ENCODE results near the gene KRTAP1-3. TPM values are rescaled to one million over a fixed set of nuclear protein-coding genes. Genes with fewer than 3 reads are reported as not detected.

The KRTAP1-3 gene
- total and polyA plus RNA-seq, 2 of the 4 experiments (the other 2 are of a cell fraction), result not detected

DNA sequence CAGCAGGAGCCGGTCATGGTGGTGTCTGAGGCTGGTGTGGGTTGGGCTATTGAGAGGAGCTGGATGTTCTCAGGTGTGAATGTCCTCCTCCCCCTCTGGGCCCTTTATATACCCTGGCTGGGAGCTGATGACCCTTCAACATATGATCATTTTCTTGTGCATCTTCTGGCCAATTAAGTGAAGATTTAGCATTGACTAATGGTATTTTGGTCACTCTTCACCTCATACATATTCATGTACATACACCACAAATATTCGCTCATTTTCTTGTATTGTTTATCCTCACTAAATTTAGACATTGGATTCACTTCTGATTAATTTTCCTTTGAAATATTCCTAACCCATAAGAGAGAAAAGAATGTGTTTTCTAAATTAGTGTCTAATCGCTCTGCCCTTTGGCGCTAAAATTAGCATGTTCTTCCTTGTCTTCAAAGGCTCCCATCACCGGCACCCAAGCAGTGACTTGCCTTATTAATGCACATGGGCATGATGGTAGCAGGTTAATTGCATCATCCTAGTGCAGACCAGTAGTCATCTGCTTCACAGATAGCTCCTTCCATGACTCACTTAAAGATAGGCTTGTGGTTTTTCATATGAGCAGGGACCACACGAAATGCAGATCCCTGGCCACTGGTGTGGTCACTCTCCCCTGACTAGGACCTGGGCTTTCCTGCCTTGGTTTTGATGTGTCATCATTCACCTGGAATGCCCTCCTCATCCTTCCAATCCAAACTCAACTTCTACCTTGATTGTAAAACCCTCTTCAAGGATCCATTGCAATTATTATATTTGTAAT is 31.4 kb upstream of the KRTAP1-3 start, which contains the start of gene KRTAP2-4:
Gene KRTAP2-4 (minus strand): TSS at position 51 of the 796 bp plus-strand sequence. CDS start 34 bp downstream, at position 17.
- Histone ChIP-seq H2AFZ (replicated peaks; ENCODE audit: low read length, poor library complexity) (no peak within 1 kb of the TSS), H3K4me1 (ENCODE audit: control insufficient read depth, insufficient read depth, low read length) (peaks cover 11% of the 10 kb centered on the region; the same call in 1 of the 2 replicates), H3K9me1 (ENCODE audit: insufficient read depth, low read length) (peaks cover 7% of the 10 kb centered on the region), H3K14ac (replicated peaks; ENCODE audit: low read depth, low read length) (peak within 1 kb of the TSS; percentile 89), H3K56ac (ENCODE audit: extremely low read depth, insufficient read depth, low read length) (peak within 1 kb of the TSS; percentile 31), H3K4me2 (ENCODE audit: low read depth, low read length) (no peak within 1 kb of the TSS), H3K4me3 (ENCODE audit: insufficient read depth, low read depth, low read length) (no peak within 1 kb of the TSS), H3K9ac (ENCODE audit: low read depth, low read length) (no peak within 1 kb of the TSS), H3K27ac (ENCODE audit: insufficient read depth, low read length) (peak within 1 kb of the TSS; percentile 21; the same call in 1 of the 2 replicates), H4K5ac (ENCODE audit: low read depth, low read length) (peak within 1 kb of the TSS; percentile 91; the same call in 1 of the 2 replicates), H3K4ac (ENCODE audit: low read depth, low read length) (peak within 1 kb of the TSS; percentile 95), H2BK15ac (ENCODE audit: low read depth, low read length) (peak within 1 kb of the TSS; percentile 95), H3K27me3 (ENCODE audit: control insufficient read depth, insufficient read depth, low read length) (no peaks in the 10 kb centered on the region), H2AK9ac (replicated peaks; ENCODE audit: low read depth, low read length, poor library complexity) (no peak within 1 kb of the TSS), H2BK5ac (ENCODE audit: low read depth, low read length, poor library complexity, severe bottlenecking) (peak within 1 kb of the TSS; percentile 94), H4K91ac (ENCODE audit: insufficient read depth, low read depth, low read length) (peak within 1 kb of the TSS; percentile 90), H3K23ac (ENCODE audit: low read depth, low read length) (peak within 1 kb of the TSS; percentile 80), H3K79me1 (ENCODE audit: low read depth in 1 of 2, low read length in 2 of 2) (no peaks in the 10 kb centered on the region), H2AK5ac (ENCODE audit: low read depth, low read length) (peak within 1 kb of the TSS; percentile 91), H4K8ac (ENCODE audit: low read depth in 2 of 2, low read length in 2 of 2) (peak within 1 kb of the TSS; percentile 33 to 91; a peak in 3 of 4 replicates), H3K9me3 (ENCODE audit: control insufficient read depth, insufficient read depth, low read length) (no peaks in the 10 kb centered on the region), H2BK20ac (ENCODE audit: low read depth, low read length) (peak within 1 kb of the TSS; percentile 98), H3K36me3 (ENCODE audit: control insufficient read depth, insufficient read depth, low read length) (no peaks in the 10 kb centered on the region), H2BK120ac (ENCODE audit: low read depth, low read length) (peak within 1 kb of the TSS; percentile 97), H4K20me1 (ENCODE audit: insufficient read depth, low read length) (no peaks in the 10 kb centered on the region), H3K18ac (ENCODE audit: low read depth, low read length) (peak within 1 kb of the TSS; percentile 89; the same call in 1 of the 2 replicates)
- ChIA-PET CTCF (no interaction called here), POLR2A (ENCODE audit: unreplicated experiment) (no interaction called here)
- DNase-seq (peak; percentile 98), ATAC-seq (ENCODE audit: low read depth) (peak; percentile 64)
- intact Hi-C loops (cut with micrococcal nuclease), result no loop called here
- dilution Hi-C loops (cut with HindIII; ENCODE audit: low sequenced_read_pairs, unreplicated experiment), result no loop called here
- in situ Hi-C loops (cut with MboI; ENCODE audit: low sequenced_read_pairs), result no loop called here
- WGBS, 2 experiments (ENCODE audit: extremely low coverage in 2 of 2, insufficient read length in 1 of 2), result no CpG with 5 or more reads among the region's 6 CpGs
- no TSS peak for BruUV-seq (replicated peaks)
- peak; percentile 95 for TF ChIP-seq FOS (IDR thresholded peaks at IDR 0.05; ENCODE audit: low read depth, low read length)
- no peak for TF ChIP-seq POLR2A (IDR thresholded peaks at IDR 0.05; ENCODE audit: low read depth, low read length)
- TF ChIP-seq, protein P1, sequence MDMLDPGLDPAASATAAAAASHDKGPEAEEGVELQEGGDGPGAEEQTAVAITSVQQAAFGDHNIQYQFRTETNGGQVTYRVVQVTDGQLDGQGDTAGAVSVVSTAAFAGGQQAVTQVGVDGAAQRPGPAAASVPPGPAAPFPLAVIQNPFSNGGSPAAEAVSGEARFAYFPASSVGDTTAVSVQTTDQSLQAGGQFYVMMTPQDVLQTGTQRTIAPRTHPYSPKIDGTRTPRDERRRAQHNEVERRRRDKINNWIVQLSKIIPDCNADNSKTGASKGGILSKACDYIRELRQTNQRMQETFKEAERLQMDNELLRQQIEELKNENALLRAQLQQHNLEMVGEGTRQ (IDR thresholded peaks at IDR 0.05; ENCODE audit: low read depth, low read length), result peak; percentile 17; the same call in 1 of the 2 replicates
- TF ChIP-seq, protein P2, sequence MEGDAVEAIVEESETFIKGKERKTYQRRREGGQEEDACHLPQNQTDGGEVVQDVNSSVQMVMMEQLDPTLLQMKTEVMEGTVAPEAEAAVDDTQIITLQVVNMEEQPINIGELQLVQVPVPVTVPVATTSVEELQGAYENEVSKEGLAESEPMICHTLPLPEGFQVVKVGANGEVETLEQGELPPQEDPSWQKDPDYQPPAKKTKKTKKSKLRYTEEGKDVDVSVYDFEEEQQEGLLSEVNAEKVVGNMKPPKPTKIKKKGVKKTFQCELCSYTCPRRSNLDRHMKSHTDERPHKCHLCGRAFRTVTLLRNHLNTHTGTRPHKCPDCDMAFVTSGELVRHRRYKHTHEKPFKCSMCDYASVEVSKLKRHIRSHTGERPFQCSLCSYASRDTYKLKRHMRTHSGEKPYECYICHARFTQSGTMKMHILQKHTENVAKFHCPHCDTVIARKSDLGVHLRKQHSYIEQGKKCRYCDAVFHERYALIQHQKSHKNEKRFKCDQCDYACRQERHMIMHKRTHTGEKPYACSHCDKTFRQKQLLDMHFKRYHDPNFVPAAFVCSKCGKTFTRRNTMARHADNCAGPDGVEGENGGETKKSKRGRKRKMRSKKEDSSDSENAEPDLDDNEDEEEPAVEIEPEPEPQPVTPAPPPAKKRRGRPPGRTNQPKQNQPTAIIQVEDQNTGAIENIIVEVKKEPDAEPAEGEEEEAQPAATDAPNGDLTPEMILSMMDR (conservative IDR thresholded peaks at IDR 0.05; ENCODE audit: low read depth, low read length), result no peak
- TF ChIP-seq BHLHE40 (IDR thresholded peaks at IDR 0.05; ENCODE audit: low read depth, low read length), result peak; percentile 77
- TF ChIP-seq MAFK (IDR thresholded peaks at IDR 0.05; ENCODE audit: low read depth, low read length), result peak; percentile 69
- peak; percentile 56; the same call in 1 of the 2 replicates for TF ChIP-seq NFE2L2 (IDR thresholded peaks at IDR 0.05; ENCODE audit: low read depth, low read length)
- TF ChIP-seq MAZ (IDR thresholded peaks at IDR 0.05; ENCODE audit: borderline replicate concordance, low read depth, low read length), result no peak
- TF ChIP-seq RCOR1 (IDR thresholded peaks at IDR 0.05; ENCODE audit: insufficient replicate concordance, low read length), result peak; percentile 59
- no peak; the same call in 1 of the 2 replicates for TF ChIP-seq CHD1 (IDR thresholded peaks at IDR 0.05; ENCODE audit: low read depth, low read length)
- TF ChIP-seq RAD21 (IDR thresholded peaks at IDR 0.05; ENCODE audit: low read length), result peak; percentile 22
- no peak for TF ChIP-seq MXI1 (IDR thresholded peaks at IDR 0.05; ENCODE audit: borderline replicate concordance, low read depth, low read length)
- TF ChIP-seq SMC3 (IDR thresholded peaks at IDR 0.05; ENCODE audit: low read depth, low read length), result no peak
- TF ChIP-seq CEBPB (IDR thresholded peaks at IDR 0.05; ENCODE audit: low read depth, low read length), result peak; percentile 99
- no peak for TF ChIP-seq RFX5 (IDR thresholded peaks at IDR 0.05; ENCODE audit: low read depth, low read length)

All from IMR-90 (cell line).